ENCODE results near the gene ATP6V1E1.
"Not testable (repeated sequence)": the region's sequence is repeated elsewhere in the genome, so short reads cannot be mapped to it uniquely, and the experiment has no call there.

The ATP6V1E1 gene

DNA sequence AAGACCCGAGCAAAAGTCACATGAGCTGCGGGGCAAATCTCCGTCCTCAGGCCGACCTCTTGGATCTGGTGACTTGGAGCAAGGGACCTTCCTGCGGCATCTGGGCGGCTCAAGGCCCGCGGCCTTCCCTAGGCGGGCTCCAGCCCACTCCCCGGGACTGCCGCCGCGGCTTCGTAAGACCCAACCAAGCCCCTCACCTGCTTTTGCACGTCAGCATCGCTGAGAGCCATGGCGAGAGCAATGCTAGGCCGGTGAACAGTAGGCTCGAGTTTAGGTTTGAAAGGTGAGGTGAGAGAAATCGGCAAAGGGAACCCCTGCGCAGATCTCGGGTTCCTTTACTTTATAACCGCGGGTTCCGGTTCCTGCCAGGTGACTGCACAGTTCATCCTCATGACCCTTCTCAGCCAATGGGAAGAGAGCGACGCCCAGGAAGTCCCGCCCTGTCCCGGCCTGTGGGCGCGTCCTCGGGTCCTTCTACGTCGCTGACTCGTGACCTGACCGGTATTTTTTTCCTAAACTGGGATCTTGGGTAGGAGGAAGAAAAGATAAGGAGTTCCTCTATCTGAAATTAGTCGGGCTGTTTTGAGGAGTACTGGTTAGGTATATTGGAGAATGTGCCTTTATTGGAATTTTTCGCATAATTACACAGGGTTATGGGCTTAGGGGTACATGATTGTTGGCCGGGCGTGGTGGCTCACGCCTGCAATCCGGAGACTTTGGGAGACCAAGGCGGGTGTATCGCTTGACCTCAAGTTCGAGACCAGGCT lies at the start of gene ATP6V1E1:
Gene ATP6V1E1 (minus strand): TSS at position 344 of the 767 bp plus-strand sequence. CDS start 114 bp downstream, at position 230.
- peak; percentile 98 for DNase-seq

DNA sequence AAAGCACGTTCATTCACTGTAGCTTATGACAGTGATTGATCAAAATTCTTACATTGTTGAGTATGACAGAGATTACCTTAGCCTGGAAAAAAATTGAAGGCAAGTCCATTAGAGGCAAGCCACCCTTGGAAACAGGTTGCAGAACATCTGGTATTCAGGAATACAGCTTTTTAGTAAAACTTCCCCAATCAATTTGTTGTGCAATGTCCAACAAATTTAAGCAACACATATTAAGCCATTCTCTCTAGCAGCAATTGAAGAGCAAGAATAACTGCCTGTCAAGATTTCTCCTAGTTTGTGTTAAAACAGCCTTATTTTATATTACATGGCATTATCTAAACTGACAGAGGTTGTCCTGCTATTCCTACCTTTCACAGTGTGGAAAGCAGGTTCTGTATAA lies 47.0 kb upstream of the ATP6V1E1 start:
- DNase-seq, result no peak

DNA sequence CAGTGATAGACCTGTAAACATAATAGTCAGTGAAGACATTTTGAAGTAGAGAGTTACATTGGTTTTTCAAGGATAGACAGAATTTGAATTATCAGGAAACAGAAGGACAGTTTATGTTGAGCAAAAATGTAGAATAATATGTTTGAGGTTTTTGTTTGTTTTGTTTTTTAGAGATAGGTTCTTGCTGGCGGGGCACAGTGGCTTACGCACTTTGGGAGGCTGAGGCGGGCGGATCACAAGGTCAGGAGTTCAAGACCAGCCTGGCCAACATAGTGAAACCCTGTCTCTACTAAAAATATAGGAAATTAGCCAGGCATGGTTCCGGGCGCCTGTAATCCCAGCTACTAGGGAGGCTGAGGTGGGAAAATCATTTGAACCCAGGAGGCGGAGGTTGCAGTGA lies 45.6 kb upstream of the ATP6V1E1 start:
- DNase-seq, result no peak

DNA sequence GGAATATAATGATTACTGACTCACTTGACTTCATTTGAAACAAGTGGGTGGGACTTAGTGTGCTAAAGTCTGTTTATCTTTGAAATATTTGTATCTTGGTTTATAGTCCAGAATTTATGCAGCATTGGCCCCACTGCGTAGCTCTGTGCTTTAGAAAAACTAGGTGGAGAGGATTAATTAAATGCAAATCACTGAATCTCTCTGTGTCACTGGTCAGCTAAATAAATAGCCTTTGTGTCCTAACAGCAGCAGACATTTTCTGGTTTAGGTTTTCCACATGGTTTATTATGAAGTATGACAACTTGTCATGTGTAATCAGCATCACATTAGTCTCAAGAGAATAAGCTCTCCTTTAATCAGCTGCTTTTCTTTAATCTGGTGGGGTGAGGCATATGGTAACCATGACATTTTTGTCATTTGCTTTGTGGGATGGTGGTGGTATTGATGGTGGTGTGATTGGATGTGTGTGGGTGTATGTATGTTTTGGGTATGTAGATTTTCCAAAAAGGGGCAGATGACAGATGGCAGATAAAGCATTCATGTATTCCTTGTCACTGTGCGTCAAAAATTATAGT lies 44.0 kb upstream of the ATP6V1E1 start:
- no peak for DNase-seq

DNA sequence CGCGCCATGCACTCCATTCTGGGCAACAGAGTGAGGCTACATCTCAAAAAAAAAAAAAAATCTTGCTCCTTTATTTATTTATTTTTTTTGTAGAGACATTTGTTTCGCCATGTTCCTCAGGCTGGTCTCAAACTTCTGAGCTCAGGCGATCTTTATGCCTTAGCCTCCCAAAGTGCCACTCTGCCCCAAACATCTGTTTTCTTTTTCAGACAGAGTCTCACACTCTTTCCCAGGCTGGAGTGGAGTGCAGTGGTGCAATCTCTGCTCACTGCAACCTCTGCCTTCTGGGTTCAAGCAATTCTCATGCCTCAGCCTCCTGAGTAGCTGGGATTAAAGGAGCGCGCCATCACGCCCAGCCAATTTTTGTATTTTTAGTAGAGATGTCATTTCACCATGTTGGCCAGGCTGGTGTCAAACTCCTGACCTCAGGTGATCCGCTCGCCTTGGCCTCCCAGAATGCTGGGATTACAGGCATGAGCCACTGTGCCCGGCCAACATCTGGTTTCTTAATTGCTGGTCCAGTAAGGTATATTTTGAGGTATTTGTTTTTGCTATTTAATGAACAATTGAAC lies 43.1 kb upstream of the ATP6V1E1 start:
- not testable (repeated sequence) for DNase-seq

DNA sequence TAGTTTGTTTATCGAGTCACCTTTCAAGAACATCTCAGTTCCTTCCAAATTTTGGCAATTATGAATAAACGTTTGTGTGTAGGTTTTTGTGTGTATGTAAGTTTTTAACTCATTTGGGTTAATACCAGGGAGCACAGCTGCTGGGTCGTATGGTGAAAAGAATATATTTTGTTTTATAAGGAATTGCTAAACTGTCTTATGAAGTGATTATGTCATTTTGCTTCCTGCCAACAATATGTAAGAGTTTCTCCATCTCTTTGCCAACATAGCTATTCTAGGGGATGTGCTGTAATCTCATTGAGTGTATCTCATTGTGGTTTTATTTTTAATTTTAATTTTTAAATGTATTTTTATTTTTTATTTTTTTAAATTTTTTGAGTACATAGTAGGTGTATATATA lies 37.3 kb upstream of the ATP6V1E1 start:
- no peak for DNase-seq

DNA sequence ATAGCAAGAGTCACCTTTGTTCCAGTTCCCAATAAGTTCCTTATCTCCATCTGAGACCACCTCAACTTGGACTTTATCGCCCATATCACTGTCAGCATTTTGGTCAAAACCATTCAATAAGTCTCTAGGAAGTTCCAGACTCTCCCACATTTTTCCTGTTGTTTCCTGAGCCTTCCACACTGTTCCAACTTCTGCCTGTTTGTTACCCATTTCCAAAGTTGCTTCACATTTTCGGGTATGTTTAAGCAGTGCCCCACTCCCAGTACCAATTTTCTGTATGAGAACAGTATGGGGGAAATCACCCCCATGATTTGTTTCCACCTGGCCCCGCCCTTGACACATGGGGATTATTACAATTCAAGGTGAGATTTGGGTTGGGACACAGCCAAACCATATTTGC lies 36.7 kb upstream of the ATP6V1E1 start:
- no peak for DNase-seq

DNA sequence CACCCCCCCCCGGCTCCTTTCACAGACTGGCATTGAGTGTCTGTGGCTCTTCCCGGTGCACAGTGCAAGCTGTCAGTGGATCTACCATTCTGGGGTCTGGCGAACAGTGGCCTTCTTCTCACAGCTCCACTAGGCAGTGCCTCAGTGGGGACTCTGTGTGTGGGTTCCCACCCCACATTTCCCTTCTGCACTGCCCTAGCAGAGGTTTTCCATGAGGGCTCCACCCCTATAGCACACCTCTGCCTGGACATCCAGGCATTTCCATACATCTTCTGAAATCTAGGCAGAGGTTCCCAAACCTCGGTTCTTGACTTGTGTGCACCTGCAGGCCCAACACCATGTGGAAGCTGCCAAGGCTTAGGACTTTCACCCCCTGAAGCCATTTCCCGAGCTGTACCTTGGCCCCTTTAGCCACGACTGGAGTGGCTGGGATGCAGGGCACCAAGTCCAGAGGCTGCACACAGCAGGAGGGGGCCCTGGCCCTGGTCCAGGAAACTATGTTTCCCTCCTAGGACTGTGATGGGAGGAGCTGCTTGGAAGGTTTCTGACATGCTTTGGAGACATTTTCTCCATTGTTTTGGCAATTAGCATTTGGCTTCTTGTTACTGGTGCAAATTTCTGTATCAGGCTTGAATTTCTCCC lies 36.0 kb upstream of the ATP6V1E1 start:
- DNase-seq, result no peak

DNA sequence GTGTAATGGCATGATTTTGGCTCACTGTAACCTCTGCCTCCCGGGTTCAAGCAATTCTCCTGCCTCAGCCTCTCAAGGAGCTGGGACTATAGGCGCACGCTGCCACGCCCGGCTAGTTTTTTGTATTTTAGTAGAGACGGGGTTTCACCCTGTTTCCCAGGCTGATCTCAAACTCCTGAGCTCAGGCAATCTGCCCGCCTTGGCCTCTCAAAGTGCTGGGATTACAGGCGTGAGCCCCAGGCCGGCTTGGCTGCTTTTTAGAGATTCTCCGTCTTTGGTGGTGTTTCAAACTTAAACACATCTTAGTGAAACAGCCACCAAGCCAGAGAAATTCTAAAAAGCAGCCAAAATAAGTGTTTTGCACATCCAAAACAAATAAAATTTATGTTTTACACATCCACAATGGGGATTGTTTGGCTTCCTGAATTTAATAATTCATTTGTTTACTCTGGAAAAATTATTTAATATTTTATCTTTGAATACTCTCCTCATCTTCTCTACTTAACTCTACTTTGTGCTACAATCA lies 28.4 kb upstream of the ATP6V1E1 start:
- DNase-seq, result no peak

DNA sequence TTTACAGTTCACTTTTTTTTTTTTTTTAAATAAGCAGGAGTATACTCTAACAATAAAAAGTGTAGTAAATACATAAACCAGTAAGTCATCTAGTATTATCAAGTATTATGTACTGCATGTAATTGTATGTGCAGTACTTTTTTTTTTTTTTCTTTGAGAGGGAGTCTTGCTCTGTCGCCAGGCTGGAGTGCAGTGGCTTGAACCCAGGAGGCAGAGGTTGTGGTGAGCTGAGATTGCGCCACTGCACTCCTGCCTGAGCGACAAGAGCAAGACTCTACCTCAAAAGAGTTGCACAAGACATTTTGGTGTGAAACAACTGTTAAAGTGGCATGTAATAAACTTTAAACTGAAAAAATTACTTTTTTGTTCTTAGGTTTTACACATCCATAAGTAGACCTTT lies 26.7 kb upstream of the ATP6V1E1 start:
- no peak for DNase-seq

DNA sequence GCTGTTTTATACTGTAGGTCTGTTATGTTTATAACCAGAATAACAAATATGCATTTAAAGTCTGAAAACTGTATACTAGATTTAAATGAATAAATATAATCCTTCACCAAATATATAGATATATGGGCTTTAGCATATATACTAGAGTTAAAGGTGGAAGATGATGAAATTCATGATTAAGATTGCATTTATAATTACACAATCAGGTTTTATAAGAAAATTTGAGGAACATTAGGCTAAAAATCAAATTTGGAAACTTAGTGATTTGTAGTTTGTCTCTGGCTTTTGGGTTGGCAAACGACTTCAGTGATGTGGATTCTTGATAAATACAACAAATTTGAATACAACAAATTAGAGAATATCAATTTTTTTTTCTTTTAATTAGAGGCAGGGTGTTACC lies 20.0 kb upstream of the ATP6V1E1 start:
- DNase-seq, result no peak

DNA sequence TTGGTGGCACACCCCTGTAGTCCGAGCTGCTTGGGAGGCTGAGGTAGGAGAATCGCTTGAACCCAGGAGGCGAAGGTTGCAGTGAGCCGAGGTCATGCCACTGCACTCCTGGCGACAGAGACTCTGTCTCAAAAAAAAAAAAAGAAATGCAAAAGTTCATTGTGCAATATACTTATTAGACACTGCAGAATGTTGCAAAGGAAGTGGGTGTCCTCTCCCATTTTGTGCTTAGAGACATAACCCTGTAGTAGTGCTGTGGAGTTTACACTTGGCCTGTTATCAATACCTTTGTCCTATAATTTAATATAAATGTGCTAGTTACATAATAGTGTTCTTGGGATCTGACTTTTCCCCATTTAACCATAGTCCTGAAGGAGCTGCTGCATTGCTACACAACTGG lies 19.4 kb upstream of the ATP6V1E1 start:
- DNase-seq, result no peak

DNA sequence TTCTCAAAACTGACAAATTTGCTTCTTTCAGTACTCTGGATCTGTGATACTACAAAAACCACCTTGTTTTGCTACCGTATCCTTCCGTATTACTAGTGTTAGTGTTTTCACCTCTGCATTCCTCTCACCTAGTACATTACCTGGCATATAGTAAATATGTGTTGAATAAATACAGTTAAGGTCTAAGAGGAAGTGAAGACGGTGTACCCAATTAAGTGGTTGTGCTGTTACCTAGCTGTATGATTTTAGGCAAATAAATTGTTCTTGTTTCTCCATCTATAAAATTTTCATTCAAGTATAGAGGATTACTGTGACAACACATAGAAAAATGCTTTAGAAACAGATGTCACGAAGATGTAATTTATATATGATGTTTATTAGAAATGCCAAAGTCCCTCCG lies 18.9 kb upstream of the ATP6V1E1 start:
- no peak for DNase-seq

DNA sequence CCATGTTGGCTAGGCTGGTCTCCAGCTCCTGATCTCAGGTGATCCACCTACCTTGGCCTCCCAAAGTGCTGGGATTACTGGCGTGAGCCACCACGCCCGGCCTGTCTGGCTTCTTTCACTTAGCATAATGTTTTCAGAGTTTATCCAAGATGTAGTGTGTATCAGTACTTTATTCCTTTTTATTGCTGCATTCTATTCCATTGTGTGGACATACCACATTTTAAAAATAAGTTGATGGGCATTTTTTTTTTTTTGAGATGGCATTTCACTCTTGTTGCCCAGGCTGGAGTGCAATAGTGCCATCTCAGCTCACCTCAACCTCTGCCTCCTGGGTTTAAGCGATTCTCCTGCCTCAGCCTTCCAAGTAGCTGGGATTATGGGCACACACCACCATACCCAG lies 13.8 kb upstream of the ATP6V1E1 start:
- DNase-seq, result not testable (repeated sequence)

DNA sequence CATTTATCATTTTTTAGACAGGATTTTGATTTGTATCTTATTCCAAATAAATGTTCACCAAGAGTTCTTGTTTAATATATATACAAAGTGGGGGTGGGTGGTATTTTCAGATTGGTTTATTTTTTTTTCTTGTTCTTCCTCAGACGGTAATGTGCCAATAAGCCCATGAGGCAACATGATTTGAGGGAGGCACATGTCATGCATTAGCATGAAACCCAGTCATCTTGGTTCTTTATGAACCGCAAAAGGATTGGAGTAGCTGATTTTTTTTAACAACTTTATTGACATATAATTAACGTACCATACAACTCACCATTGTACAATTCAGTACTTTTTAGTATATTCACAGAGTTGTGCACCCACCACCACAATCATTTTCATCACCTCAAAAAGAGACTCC lies 12.7 kb upstream of the ATP6V1E1 start:
- DNase-seq, result no peak

DNA sequence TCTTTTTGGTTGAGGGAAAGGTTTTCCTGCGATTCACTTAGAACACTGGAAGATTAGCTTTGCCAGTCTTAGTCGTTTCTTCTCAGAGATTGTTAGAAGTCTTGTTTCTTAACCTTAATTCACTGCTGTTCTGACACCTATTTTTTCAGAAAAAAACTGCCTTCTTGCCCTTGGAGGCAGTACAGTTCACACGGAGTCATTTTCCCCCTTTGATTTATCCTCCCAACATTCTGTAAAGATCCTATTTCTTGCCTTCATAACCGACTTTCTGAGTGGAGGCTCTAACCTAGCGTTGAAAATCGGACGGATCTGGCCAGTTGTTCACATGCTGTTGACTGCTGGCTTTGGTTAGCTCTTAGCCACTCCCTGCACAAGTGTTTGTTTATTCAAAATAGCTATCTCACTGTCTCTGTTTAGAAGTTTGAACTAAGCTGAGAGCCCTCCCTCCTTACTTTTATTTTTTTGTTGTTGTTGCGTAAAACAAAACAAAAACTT lies 10.7 kb upstream of the ATP6V1E1 start:
- DNase-seq, result no peak

DNA sequence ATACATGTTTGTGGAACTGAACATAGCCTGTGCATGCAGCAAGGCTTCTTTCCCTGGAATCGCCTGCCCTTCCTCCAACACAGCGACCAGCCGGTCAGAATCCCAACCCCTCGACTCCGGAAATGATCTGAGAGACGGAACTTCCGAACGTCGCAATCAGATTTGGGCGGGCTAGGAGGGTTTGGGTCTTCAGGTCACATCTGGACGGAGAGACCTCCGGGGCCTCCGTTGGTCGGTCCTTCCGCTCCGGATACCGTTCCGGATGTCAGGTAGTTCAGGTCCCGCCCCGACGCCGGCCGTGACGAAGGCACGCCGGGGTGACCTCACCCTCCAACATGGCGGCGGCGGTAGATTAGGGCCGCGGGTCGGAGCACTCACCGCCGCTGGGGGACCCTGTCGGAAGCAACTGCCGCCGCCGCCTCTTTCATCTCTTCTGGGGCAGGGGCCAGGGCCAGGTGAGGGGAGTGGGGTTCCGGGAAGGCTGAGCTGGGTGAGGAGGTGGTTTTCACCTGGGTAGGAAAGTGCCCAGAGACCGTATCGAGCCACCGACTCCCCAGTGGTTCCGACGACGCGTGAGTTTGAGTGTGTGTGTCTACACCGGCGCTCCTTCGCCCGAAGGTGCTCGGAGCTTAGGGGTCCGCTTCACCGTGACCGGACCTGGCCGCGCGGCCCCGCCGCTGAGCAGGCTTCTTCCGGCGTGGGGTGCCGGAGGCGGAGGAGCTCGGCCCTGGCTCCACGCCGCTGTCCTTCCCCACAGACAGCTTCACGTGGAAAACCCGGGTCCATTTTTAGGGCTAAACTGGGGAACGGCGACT lies 10.1 kb upstream of the ATP6V1E1 start, which contains the start of gene BCL2L13:
Gene BCL2L13 (plus strand): TSS at position 326 of the 815 bp plus-strand sequence. CDS start 16,955 bp downstream, outside the sequence.
- peak; percentile 89 for DNase-seq

DNA sequence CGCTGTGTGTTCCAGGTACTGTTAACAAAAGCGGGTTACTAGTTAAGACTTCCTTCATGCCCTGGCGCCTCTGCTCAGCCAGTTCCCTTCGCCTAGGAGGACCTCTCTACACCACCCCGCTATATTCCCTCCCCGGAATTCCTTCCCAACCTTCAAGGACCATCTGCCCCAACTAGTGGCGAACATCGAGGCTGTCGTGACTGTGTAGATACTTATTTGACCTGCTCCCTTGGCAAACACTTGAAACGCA lies 9.6 kb upstream of the ATP6V1E1 start:
- DNase-seq, result no peak

DNA sequence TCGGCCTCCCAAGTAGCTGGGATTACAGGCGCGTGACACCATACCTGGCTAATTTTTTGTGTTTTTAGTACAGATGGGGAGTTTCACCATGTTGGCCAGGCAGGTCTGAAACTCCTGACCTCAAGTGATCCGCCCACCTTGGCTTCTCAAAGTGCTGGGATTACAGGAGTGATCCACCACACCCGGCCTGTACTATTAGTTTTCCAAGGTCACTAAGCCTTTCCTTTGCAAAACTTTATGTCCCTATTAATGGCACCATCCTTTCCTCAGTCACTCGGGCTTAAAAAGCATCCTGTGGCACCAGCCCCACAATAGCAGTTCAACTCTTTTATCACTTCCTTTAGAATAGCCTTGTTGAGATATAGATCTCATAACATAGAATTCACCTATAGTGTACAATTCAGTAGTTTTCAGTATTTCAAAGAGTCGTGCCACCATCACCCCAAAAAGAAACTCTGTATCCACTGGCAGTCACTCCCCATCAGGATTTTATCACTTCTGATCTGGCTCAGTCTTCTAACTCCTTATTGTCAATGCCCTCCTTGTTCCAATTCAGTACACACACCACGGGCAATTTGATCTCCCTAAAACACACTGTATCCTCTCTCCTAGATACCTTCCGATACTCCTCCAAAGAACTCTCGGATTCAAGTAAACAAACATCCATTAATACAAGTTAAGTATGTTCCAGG lies 9.1 kb upstream of the ATP6V1E1 start:
- DNase-seq, result no peak

DNA sequence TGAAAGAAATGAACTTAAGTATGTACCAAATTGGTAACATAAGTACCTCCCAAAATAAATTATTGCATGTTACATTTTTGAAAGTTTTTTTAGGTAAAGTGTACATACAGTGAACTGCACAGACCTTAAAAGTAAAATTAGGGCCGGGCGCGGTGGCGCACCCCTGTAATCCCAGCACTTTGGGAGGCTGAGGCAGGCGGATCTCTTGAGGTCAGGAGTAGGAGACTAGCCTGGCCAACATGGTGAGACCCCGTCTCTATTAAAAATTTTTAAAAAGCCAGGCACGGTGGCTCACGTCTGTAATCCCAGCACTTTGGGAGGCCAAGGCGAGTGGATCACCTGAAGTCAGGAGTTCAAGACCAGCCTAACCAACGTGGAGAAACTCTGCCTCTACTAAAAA lies 8.3 kb upstream of the ATP6V1E1 start:
- not testable (repeated sequence) for DNase-seq

DNA sequence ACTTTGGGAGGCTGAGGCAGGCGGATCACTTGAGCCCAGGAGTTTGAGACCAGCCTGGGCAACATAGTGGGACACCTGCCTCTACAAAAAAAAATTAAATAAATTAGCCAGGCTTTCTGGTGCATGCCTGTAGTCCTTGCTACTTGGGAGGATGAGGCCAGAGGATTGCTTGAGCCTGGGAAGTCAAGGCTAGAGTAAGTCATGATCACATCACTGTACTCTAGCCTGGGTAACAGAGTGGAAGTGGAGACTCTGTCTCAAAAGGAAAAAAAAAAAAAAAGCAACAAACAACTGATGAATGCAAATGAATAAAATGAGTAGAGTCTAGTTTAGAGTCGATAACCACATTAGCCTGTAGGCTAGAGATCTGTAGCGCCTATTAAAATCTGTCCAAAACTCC lies 6.1 kb upstream of the ATP6V1E1 start:
- DNase-seq, result no peak

DNA sequence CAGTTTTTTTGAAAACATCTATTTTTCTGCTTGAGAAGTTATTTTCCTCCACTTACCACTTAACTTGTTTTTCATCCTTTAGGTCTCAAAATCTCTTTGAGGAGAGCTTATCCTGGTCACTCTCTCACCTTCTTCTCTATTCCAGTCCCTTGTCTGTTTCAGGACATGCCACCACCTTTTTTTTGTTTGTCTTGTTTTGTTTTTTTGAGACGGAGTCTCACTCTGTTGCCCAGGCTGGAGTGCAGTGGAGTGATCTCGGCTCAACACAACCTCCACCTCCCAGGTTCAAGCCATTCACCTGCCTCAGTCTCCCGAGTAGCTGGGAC lies 5.4 kb upstream of the ATP6V1E1 start:
- DNase-seq, result no peak

Measured in midbrain (tissue), 1 donor.